Frontal cortex (tissue), 4 donors: ENCODE measurements around the gene TENM3. TPM values are rescaled to one million over a fixed set of nuclear protein-coding genes. Genes with fewer than 3 reads are reported as not detected.

Experiments used
- DNase-seq, 2 donors: peaks; one replicate each; pipeline ENCODE4 v3.0.0; 2012; ENCODE audit warnings: low spot score in 2 of 2
- FAIRE-seq: peaks from 2 replicates; lab custom pipeline; 2012; peaks lifted over from hg19 to GRCh38; lab: Jason Lieb, UNC
- total RNA-seq: library from RNA; depleted of rRNA; stranded (reverse); fragments of >200 nt; gene quantifications from one replicate; pipeline ENCODE4 v1.2.3, GENCODE V29; 2014
- donor health status: control.
- donor health status: control.
- donor health status: control.

TENM3 gene
- total RNA-seq, 1 donor from 2014 or later, result 78.3 TPM

GRCh38 chr4:182575225-182575624 is 332.0 kb downstream of the TENM3 start:
- FAIRE-seq, result no peak
- no peak for DNase-seq

- FAIRE-seq, result no peak
- no peak for DNase-seq
Measured at GRCh38 chr4:182576601-182577289, 333.5 kb downstream of the TENM3 start.

- DNase-seq (no peak), FAIRE-seq (no peak)
Measured at GRCh38 chr4:182577411-182577810, 334.2 kb downstream of the TENM3 start.

GRCh38 chr4:182578402-182578801 is 335.2 kb downstream of the TENM3 start:
- FAIRE-seq (no peak), DNase-seq (no peak)

- no peak for FAIRE-seq
- DNase-seq, result no peak
Measured at GRCh38 chr4:182582245-182582644, 339.0 kb downstream of the TENM3 start.

- DNase-seq (no peak), FAIRE-seq (no peak)
Measured at GRCh38 chr4:182583703-182584415, 340.7 kb downstream of the TENM3 start.

GRCh38 chr4:182585321-182585720 is 342.1 kb downstream of the TENM3 start:
- FAIRE-seq, result no peak

GRCh38 chr4:182589100-182589499 is 345.9 kb downstream of the TENM3 start:
- no peak for FAIRE-seq
- no peak for DNase-seq

More at GRCh38 chr4:182585321-182585720, 342.1 kb downstream of the TENM3 start:
- DNase-seq, result no peak

- no peak for DNase-seq
- no peak for FAIRE-seq
Measured at GRCh38 chr4:182593402-182593801, 350.2 kb downstream of the TENM3 start.

GRCh38 chr4:182593864-182594263 is 350.7 kb downstream of the TENM3 start:
- FAIRE-seq, result no peak

GRCh38 chr4:182600093-182600492 is 356.9 kb downstream of the TENM3 start:
- FAIRE-seq (no peak), DNase-seq (no peak)

More at GRCh38 chr4:182593864-182594263, 350.7 kb downstream of the TENM3 start:
- DNase-seq, result no peak

- FAIRE-seq, result no peak
Measured at GRCh38 chr4:182600856-182601255, 357.7 kb downstream of the TENM3 start.

GRCh38 chr4:182604161-182604622 is 361.0 kb downstream of the TENM3 start:
- DNase-seq, result no peak
- no peak for FAIRE-seq

More at GRCh38 chr4:182600856-182601255, 357.7 kb downstream of the TENM3 start:
- no peak for DNase-seq

GRCh38 chr4:182604953-182605352 is 361.8 kb downstream of the TENM3 start:
- no peak for DNase-seq
- no peak for FAIRE-seq

GRCh38 chr4:182608525-182608924 is 365.3 kb downstream of the TENM3 start:
- no peak for DNase-seq
- no peak for FAIRE-seq

GRCh38 chr4:182616476-182616875 is 373.3 kb downstream of the TENM3 start:
- DNase-seq (no peak), FAIRE-seq (no peak)

- no peak for FAIRE-seq
- no peak for DNase-seq
Measured at GRCh38 chr4:182619660-182620059, 376.5 kb downstream of the TENM3 start.

- FAIRE-seq (no peak), DNase-seq (no peak)
Measured at GRCh38 chr4:182620111-182620980, 377.1 kb downstream of the TENM3 start.

- no peak for FAIRE-seq
- DNase-seq, result no peak
Measured at GRCh38 chr4:182624281-182624680, 381.1 kb downstream of the TENM3 start.

- no peak for FAIRE-seq
Measured at GRCh38 chr4:182625193-182625592, 382.0 kb downstream of the TENM3 start.

More at GRCh38 chr4:182625193-182625592, 382.0 kb downstream of the TENM3 start:
- no peak for DNase-seq
